C1 segment of cervical spinal cord (tissue), 14 donors: ENCODE data around the gene AFG1L.

Source experiments
- DNase-seq, 14 donors: peaks; one replicate each; lab custom pipeline; 2025; lab: John Stamatoyannopoulos, UW

AFG1L gene

GRCh38 chr6:108574457-108575141 is 279.7 kb downstream of the AFG1L start:
- DNase-seq, result no peak
